Globus pallidus (tissue), 1 donor: Measurements from ENCODE around the gene GDPD2.

Experiments used
- DNase-seq: peaks from one replicate; pipeline ENCODE4 v3.0.0-alpha.2; 2015; ENCODE audit warnings: low spot score

Gene GDPD2

GRCh38 chrX:70476166-70476933, 53.2 kb downstream of the GDPD2 start:
- DNase-seq, result no peak

GRCh38 chrX:70476934-70477733, 54.0 kb downstream of the GDPD2 start:
- DNase-seq, result no peak

- DNase-seq, result no peak
Observed at GRCh38 chrX:70477734-70478075, 54.6 kb downstream of the GDPD2 start.

- no peak for DNase-seq
Observed at GRCh38 chrX:70478526-70479245, 55.6 kb downstream of the GDPD2 start.

- no peak for DNase-seq
Observed at GRCh38 chrX:70479247-70479921, 56.3 kb downstream of the GDPD2 start.

GRCh38 chrX:70479922-70480659, 57.0 kb downstream of the GDPD2 start:
- no peak for DNase-seq

- no peak for DNase-seq
Observed at GRCh38 chrX:70480660-70481018, 57.5 kb downstream of the GDPD2 start.

GRCh38 chrX:70481471-70482270, 58.6 kb downstream of the GDPD2 start:
- no peak for DNase-seq

GRCh38 chrX:70482300-70482699, 59.2 kb downstream of the GDPD2 start:
- DNase-seq, result no peak
